ENCODE measurements around the gene PRDM2.

PRDM2 gene

GRCh38 chr1:13860031-13860430 is 160.0 kb downstream of the PRDM2 start:
- Mint-ChIP-seq H3K27ac (no peak overlapping the region), H3K27me3 (peaks cover 4 to 15% of the 10 kb centered on the region in 2 donors), H3K36me3 (ENCODE audit: insufficient read depth) (no peaks in the 10 kb centered on the region), H3K4me1 (ENCODE audit: low read depth in 2 of 2) (no peaks in the 10 kb centered on the region), H3K4me3 (no peak overlapping the region), H3K9me3 (no peaks in the 10 kb centered on the region)
- ATAC-seq (replicated peaks) (no peak), DNase-seq (no peak)

DNA sequence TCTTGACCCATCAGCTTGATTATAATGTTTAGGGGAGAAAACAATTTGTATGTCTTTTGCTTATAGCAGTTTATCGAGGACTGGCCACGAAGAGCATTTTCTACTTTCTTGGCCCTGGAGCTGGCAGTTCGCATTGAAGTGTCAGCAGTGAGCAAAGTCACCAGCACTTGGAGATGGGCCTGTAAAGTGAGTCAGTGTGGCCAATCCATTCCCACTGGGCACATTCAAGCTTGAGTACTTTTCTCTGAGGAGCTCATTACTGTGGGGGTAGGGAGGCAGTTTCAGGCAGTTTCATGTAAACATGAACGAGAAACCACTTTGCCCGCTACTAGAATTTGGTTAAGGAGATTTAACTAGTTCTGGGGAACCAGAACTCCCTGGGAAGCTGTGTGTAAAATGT is 164.8 kb downstream of the PRDM2 start:
- Mint-ChIP-seq H3K4me3 (no peak overlapping the region), H3K9me3 (no peaks in the 10 kb centered on the region), H3K27ac (no peak overlapping the region), H3K36me3 (ENCODE audit: insufficient read depth) (no peaks in the 10 kb centered on the region), H3K4me1 (ENCODE audit: low read depth in 2 of 2) (no peaks in the 10 kb centered on the region), H3K27me3 (peaks cover 15 to 16% of the 10 kb centered on the region in 2 donors)
- ATAC-seq (replicated peaks) = no peak
- DNase-seq = no peak

GRCh38 chr1:13865851-13866250 is 165.9 kb downstream of the PRDM2 start:
- H3K4me1 Mint-ChIP-seq (ENCODE audit: low read depth in 2 of 2) = no peaks in the 10 kb centered on the region
- H3K27me3 Mint-ChIP-seq = peaks cover 10 to 16% of the 10 kb centered on the region in 2 donors

GRCh38 chr1:13867603-13868002 is 167.6 kb downstream of the PRDM2 start:
- H3K4me1 Mint-ChIP-seq (ENCODE audit: low read depth in 2 of 2) = no peaks in the 10 kb centered on the region
- DNase-seq = no peak
- ATAC-seq (replicated peaks) = no peak
- no peaks in the 10 kb centered on the region for H3K9me3 Mint-ChIP-seq
- H3K27me3 Mint-ChIP-seq = peaks cover 0 to 27% of the 10 kb centered on the region in 2 donors
- H3K36me3 Mint-ChIP-seq (ENCODE audit: insufficient read depth) = no peaks in the 10 kb centered on the region
- no peak overlapping the region for H3K27ac Mint-ChIP-seq
- H3K4me3 Mint-ChIP-seq = no peak overlapping the region

More at GRCh38 chr1:13865851-13866250, 165.9 kb downstream of the PRDM2 start:
- Mint-ChIP-seq H3K9me3 (no peaks in the 10 kb centered on the region), H3K36me3 (ENCODE audit: insufficient read depth) (no peaks in the 10 kb centered on the region), H3K4me3 (no peak overlapping the region), H3K27ac (no peak overlapping the region)
- DNase-seq = no peak
- ATAC-seq (replicated peaks) = no peak

- ATAC-seq (replicated peaks) (no peak), DNase-seq (no peak)
- Mint-ChIP-seq H3K36me3 (ENCODE audit: insufficient read depth) (no peaks in the 10 kb centered on the region), H3K4me3 (no peak overlapping the region), H3K4me1 (ENCODE audit: low read depth in 2 of 2) (no peaks in the 10 kb centered on the region), H3K27me3 (peaks cover 0 to 42% of the 10 kb centered on the region in 2 donors), H3K27ac (no peak overlapping the region), H3K9me3 (no peaks in the 10 kb centered on the region)
Measured at GRCh38 chr1:13869172-13869797, 169.3 kb downstream of the PRDM2 start.

GRCh38 chr1:13871413-13871812 is 171.4 kb downstream of the PRDM2 start:
- Mint-ChIP-seq H3K27me3 (peaks cover 5 to 52% of the 10 kb centered on the region in 2 donors), H3K36me3 (ENCODE audit: insufficient read depth) (no peaks in the 10 kb centered on the region), H3K9me3 (no peaks in the 10 kb centered on the region), H3K4me3 (no peak overlapping the region), H3K27ac (no peak overlapping the region), H3K4me1 (ENCODE audit: low read depth in 2 of 2) (no peaks in the 10 kb centered on the region)
- DNase-seq (no peak), ATAC-seq (replicated peaks) (no peak)

DNA sequence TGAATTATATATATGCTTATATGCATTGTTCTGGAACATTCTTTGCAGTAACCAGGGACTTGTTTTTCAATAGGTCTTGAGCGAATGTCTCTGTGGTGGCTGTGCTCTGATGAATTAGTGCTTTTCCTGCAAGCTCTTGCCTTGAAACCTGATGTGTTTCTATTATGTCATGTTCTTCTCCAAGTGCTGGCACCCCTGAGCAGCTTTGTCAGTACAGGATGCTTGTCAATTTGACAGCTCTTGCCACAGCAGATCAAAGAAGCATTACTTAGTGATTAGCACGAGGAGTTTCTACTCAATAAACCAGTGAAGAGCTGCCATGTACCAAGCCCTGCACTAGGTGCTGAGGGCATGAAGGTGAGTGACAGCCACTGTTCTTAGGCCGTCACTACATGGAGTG is 171.9 kb downstream of the PRDM2 start:
- peaks cover 5 to 50% of the 10 kb centered on the region in 2 donors for H3K27me3 Mint-ChIP-seq
- H3K27ac Mint-ChIP-seq = no peak overlapping the region
- ATAC-seq (replicated peaks) = no peak
- no peak overlapping the region for H3K4me3 Mint-ChIP-seq
- H3K4me1 Mint-ChIP-seq (ENCODE audit: low read depth in 2 of 2) = no peaks in the 10 kb centered on the region
- H3K9me3 Mint-ChIP-seq = no peaks in the 10 kb centered on the region
- no peaks in the 10 kb centered on the region for H3K36me3 Mint-ChIP-seq (ENCODE audit: insufficient read depth)
- no peak for DNase-seq

- no peaks in the 10 kb centered on the region for H3K36me3 Mint-ChIP-seq (ENCODE audit: insufficient read depth)
- no peak for DNase-seq
- H3K9me3 Mint-ChIP-seq = no peaks in the 10 kb centered on the region
- peaks cover 5 to 53% of the 10 kb centered on the region in 2 donors for H3K27me3 Mint-ChIP-seq
- ATAC-seq (replicated peaks) = no peak
- H3K4me3 Mint-ChIP-seq = no peak overlapping the region
- H3K4me1 Mint-ChIP-seq (ENCODE audit: low read depth in 2 of 2) = no peaks in the 10 kb centered on the region
- H3K27ac Mint-ChIP-seq = no peak overlapping the region
Measured at GRCh38 chr1:13873032-13873431, 173.0 kb downstream of the PRDM2 start.
